Skeletal muscle tissue (tissue), 4 donors: Measurements from ENCODE around the gene SORT1. TPM values are rescaled to one million over a fixed set of nuclear protein-coding genes. Genes with fewer than 3 reads are reported as not detected.
"Not testable (repeated sequence)": the region's sequence is repeated elsewhere in the genome, so short reads cannot be mapped to it uniquely, and the experiment has no call there.

ENCODE experiments used
- H3K27ac ChIP-seq: one replicate; pipeline ENCODE4 v1.7.0; 2013; ENCODE audit warnings: mild to moderate bottlenecking, low read depth, low read length, inconsistent platforms
- H3K27me3 ChIP-seq, 3 donors: one replicate each; pipeline ENCODE4 v1.7.0; 2013; ENCODE audit warnings: low read length in 3 of 3; ENCODE audit not compliant: control insufficient read depth in 3 of 3, insufficient read depth in 3 of 3
- H3K36me3 ChIP-seq, 3 donors: one replicate each; pipeline ENCODE4 v1.7.0; 2013; ENCODE audit warnings: low read length in 3 of 3; ENCODE audit not compliant: control insufficient read depth in 3 of 3, insufficient read depth in 3 of 3
- H3K4me1 ChIP-seq, 3 donors: one replicate each; pipeline ENCODE4 v1.7.0; 2013; ENCODE audit warnings: low read length in 3 of 3, mild to moderate bottlenecking in 3 of 3; ENCODE audit not compliant: control insufficient read depth in 3 of 3, insufficient read depth in 3 of 3
- H3K4me3 ChIP-seq, 3 donors: one replicate each; pipeline ENCODE4 v1.7.0; 2013; ENCODE audit warnings: low read length in 3 of 3
- H3K9ac ChIP-seq, 3 donors: one replicate each; pipeline ENCODE4 v1.7.0; 2013; ENCODE audit warnings: low read length in 3 of 3, mild to moderate bottlenecking in 3 of 3, moderate library complexity in 2 of 3, low read depth in 1 of 3
- H3K9me3 ChIP-seq, 3 donors: one replicate each; pipeline ENCODE4 v1.7.0; 2013; ENCODE audit warnings: low read length in 3 of 3; ENCODE audit not compliant: control insufficient read depth in 3 of 3
- total RNA-seq: library from RNA; depleted of rRNA; stranded (reverse); fragments of >200 nt; gene quantifications from one replicate; pipeline ENCODE4 v1.2.3, GENCODE V29; 2014
- donor health status: Osteomylitis.

SORT1 gene
- 22.4 TPM for total RNA-seq

DNA sequence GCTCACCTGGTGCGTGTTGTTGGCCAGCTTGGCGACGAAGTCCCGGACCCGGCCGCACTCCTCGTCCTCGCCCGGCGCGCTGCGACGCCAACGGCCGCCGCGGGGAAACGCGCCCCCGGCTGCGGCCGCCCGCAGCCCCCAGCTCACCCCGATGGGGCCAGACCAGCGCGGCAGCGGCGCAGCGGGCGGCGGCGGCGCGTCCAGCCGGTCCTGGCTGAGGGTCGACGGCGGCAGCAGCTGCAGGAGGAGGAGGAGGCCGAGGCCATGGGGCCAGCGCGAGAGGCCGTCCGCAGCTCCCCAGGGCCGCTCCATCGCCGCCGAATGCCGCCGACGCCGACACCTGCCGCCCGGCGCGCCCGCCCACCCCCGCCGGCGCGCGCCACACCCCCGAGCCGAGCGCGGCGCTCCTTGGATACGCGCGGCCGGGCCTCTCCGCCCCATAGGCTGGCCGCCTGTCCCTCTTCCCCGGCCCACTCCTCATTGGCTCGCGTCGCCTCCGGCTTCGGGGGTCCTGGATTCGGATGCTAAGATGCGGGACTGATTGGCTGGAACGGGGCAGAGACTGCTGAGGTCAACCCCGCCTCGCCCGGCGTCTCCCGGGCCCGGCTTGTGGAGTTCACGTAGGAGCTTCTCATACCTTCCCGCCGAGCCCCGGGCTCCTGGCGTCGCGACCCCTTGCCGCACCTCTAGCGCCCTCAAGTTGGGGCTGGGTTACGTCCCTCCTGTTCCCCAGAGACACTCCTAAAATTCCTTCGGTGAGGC lies at the start of gene SORT1:
SORT1 (minus strand) TSS at position 338 of the 762 bp plus-strand sequence; CDS start at position 312, 26 bp downstream.
- peak within 1 kb of the TSS; percentile 77 for H3K27ac ChIP-seq
- peaks cover 42 to 46% (median 44%) of the 10 kb centered on the region in 3 donors for H3K4me1 ChIP-seq
- no peaks in the 10 kb centered on the region for H3K9me3 ChIP-seq
- no peaks in the 10 kb centered on the region for H3K27me3 ChIP-seq
- peaks cover 0 to 7% (median 0%) of the 10 kb centered on the region in 3 donors for H3K36me3 ChIP-seq
- H3K4me3 ChIP-seq, result peak within 1 kb of the TSS; percentile 72 to 78 (median 76)
- peak within 1 kb of the TSS; percentile 69 to 82 (median 75) for H3K9ac ChIP-seq

DNA sequence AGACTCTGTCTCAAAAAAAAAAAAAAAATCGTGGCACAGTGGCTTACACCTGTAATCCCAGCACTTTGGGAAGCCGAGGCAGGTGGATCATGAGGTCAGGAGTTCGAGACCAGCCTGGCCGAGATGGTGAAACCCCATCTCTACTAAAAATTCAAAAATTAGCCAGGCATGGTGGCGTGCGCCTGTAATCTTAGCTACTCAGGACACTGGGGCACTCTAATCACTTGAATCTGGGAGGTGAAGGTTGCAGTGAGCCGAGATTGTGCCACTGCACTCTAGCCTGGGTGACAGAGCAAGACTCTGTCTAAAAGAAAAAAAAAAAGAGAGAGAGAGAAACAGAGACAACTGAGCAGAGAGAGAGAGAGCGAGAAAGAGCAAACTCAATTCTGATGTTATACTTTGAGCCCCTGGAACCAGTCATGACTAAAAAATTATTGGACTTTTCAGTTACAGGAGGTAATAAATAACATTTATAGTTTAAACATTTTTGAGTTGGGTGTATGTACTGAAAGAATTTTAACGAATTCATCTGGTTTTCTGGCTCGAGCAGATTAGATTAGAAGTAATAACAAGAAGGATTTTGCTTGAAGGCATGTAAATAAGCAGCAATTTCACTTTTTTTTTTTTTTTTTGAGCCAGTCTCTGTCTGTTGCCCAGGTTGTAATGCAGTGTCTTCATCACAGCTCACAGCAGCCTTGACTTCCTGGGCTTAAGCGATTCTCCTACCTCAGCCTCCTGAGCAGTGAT lies 48.4 kb upstream of the SORT1 start:
- H3K4me3 ChIP-seq, H3K36me3 ChIP-seq, H3K27me3 ChIP-seq, H3K9ac ChIP-seq, H3K9me3 ChIP-seq, H3K27ac ChIP-seq, H3K4me1 ChIP-seq: not testable (repeated sequence)

DNA sequence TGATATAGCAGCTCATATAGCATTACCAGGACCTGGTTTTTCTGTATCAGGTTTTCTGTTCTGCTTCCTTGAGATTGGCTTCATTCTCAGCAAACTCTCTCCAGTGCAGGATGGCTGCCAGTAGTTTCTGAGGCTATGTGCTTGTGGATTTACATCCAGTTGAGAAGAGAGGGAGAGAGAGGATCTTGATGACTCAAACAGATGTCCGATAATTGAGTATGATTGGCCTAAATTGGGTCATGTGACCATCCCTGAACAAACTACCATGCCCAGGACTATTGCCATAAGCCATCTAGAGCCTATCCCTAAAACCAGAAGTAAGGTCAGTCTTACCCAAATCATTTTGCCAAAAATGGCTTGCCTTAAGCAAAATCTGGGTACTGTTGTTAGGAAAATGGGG lies 46.6 kb upstream of the SORT1 start:
- Histone ChIP-seq H3K27me3 (peaks cover 3 to 5% (median 3%) of the 10 kb centered on the region in 3 donors), H3K36me3 (no peaks in the 10 kb centered on the region), H3K4me1 (no peaks in the 10 kb centered on the region), H3K9ac (no peak overlapping the region), H3K4me3 (no peak overlapping the region), H3K9me3 (no peaks in the 10 kb centered on the region), H3K27ac (no peak overlapping the region)

- H3K4me1 ChIP-seq, result peaks cover 0 to 3% (median 0%) of the 10 kb centered on the region in 3 donors
- no peak overlapping the region for H3K27ac ChIP-seq
- peaks cover 3 to 5% (median 3%) of the 10 kb centered on the region in 3 donors for H3K27me3 ChIP-seq
- no peak overlapping the region for H3K9ac ChIP-seq
- no peaks in the 10 kb centered on the region for H3K9me3 ChIP-seq
- no peak overlapping the region for H3K4me3 ChIP-seq
- no peaks in the 10 kb centered on the region for H3K36me3 ChIP-seq
Measured at GRCh38 chr1:109443476-109443875, 45.8 kb upstream of the SORT1 start.

GRCh38 chr1:109441069-109441468 lies 43.4 kb upstream of the SORT1 start:
- Histone ChIP-seq H3K27ac (no peak overlapping the region), H3K36me3 (no peaks in the 10 kb centered on the region), H3K9ac (no peak overlapping the region), H3K9me3 (no peaks in the 10 kb centered on the region), H3K4me3 (no peak overlapping the region), H3K27me3 (peaks cover 3 to 5% (median 3%) of the 10 kb centered on the region in 3 donors), H3K4me1 (peaks cover 0 to 6% (median 0%) of the 10 kb centered on the region in 3 donors)

DNA sequence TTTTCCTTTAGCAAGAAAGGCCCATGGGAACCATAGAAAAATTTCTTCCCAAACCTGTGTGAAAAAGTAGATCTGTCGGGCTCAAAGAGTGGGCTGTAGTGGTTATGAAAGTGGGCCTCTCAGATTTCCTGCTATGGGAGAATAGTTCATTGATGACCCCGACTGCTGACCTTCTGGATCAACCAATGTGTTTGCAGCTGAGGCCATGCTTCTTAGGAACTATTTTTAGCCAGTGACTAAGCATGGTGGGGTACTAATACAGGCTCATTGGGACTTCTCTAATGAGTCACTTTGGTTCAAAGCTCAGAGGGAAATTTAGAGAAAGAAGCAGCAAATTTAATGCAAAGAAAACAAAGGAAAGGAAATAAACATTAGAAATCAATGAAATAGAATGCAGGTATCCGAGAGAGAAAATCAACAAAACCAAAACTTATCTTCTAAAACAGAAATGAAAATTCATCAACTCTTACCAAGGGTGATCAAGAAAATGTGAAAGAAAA lies 41.1 kb upstream of the SORT1 start:
- Histone ChIP-seq H3K36me3 (no peaks in the 10 kb centered on the region), H3K4me3 (no peak overlapping the region), H3K27me3 (peaks cover 0 to 3% (median 0%) of the 10 kb centered on the region in 3 donors), H3K9me3 (no peaks in the 10 kb centered on the region), H3K4me1 (peaks cover 0 to 6% (median 0%) of the 10 kb centered on the region in 3 donors), H3K27ac (peak overlapping the region; percentile 39), H3K9ac (no peak overlapping the region)

GRCh38 chr1:109434484-109434883 lies 36.8 kb upstream of the SORT1 start:
- Histone ChIP-seq H3K27me3 (no peaks in the 10 kb centered on the region), H3K27ac (no peak overlapping the region), H3K9me3 (no peaks in the 10 kb centered on the region), H3K36me3 (no peaks in the 10 kb centered on the region), H3K9ac (no peak overlapping the region), H3K4me1 (peaks cover 0 to 6% (median 0%) of the 10 kb centered on the region in 3 donors), H3K4me3 (no peak overlapping the region)

DNA sequence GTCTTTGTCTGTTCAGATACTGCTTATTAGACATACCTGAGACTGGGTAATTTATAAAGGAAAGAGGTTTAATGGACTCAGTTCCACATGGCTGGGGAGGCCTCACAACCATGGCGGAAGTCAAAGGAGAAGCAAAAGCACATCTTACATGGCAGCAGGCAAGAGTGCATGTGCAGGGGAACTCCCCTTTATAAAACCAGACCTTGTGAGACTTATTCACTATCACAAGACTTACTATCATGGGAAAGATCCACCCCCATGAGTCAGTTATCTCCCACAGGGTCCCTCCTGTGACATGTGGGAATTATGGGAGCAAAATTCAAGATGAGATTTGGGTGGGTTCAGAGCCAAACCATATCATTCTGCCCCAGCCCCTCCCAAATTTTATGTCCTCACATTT lies 35.6 kb upstream of the SORT1 start:
- no peaks in the 10 kb centered on the region for H3K36me3 ChIP-seq
- H3K27ac ChIP-seq, result no peak overlapping the region
- H3K4me3 ChIP-seq, result no peak overlapping the region
- H3K4me1 ChIP-seq, result peaks cover 0 to 1% (median 0%) of the 10 kb centered on the region in 3 donors
- H3K9me3 ChIP-seq, result no peaks in the 10 kb centered on the region
- no peaks in the 10 kb centered on the region for H3K27me3 ChIP-seq
- no peak overlapping the region for H3K9ac ChIP-seq

- Histone ChIP-seq H3K36me3 (no peaks in the 10 kb centered on the region), H3K27ac (no peak overlapping the region), H3K27me3 (no peaks in the 10 kb centered on the region), H3K4me3 (no peak overlapping the region), H3K9ac (no peak overlapping the region), H3K9me3 (no peaks in the 10 kb centered on the region), H3K4me1 (peaks cover 0 to 5% (median 5%) of the 10 kb centered on the region in 3 donors)
Measured at GRCh38 chr1:109432336-109432735, 34.6 kb upstream of the SORT1 start.

DNA sequence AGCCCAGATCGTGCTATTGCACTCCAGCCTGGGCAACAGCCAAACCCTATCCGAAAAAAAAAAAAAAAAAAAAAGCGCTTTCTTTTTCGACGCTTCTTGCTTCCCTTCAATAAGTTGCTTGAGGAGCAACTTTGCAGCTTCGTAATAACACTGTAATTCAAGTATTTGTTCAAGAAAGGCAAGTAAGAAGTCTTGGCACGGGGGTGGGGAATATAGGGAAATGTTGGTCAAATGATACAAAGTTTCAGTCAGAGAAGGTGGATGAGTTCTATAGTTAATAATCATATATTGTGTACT lies 29.4 kb upstream of the SORT1 start:
- Histone ChIP-seq H3K36me3 (no peaks in the 10 kb centered on the region), H3K4me1 (peaks cover 14 to 29% (median 23%) of the 10 kb centered on the region in 3 donors), H3K27me3 (no peaks in the 10 kb centered on the region), H3K27ac (peak overlapping the region; percentile 91), H3K4me3 (peak overlapping the region; percentile 94 to 99 (median 96)), H3K9me3 (no peaks in the 10 kb centered on the region), H3K9ac (peak overlapping the region; percentile 85 to 99 (median 91))
